Heart left ventricle (tissue), 13 donors: ENCODE results near the gene AKR1C3.

Source experiments
- POLR2A ChIP-seq, 2 donors: fragments of 450-650 bp; IDR thresholded peaks; one replicate each; pipeline ENCODE4 v1.6.1; 2017; ENCODE audit warnings: antibody characterized with exemption in 2 of 2, mild to moderate bottlenecking in 2 of 2, moderate library complexity in 2 of 2
- TF ChIP-seq, protein P1 (sequence below), 12 donors: fragments of 200-600 bp; sonication (generic) in 4 of 12; IDR thresholded peaks; one replicate each; pipeline versions ENCODE4 v1.5.0 to v1.8.0; 2018 to 2022; ENCODE audit warnings: antibody characterized with exemption in 12 of 12, mild to moderate bottlenecking in 5 of 12
- donor health status: ischemic (EF 13 %, LVEDD 7.1; RV severe dilation, severe dysfunction).
- donor health status: DM: no; HTN: yes; CAD: no.
- donor health status: DM: no; HTN: no; CAD: no.
- donor health status: ischemic (EF 25% LVEDD 6.9; RV normal size, moderate dysfunction).
- donor health status: ischemic (EF 25% LVEDD 5.7; RV mildly dilated, moderate dysfunction).
- donor health status: ischemic (EF 35%, LVEDD 5.7; RV mildly dilated, moderate dysfunction).
- donor health status: nonischemic (EF 11% LVEDD 7.7; RV severe dilation, severe dysfunction).
- donor health status: DM: yes; HTN: yes; CAD: no.
- donor health status: PGD.
- donor health status: ischemic (EF 29% LVEDD 5.4; RV normal size, mild dysfunction).
- donor health status: nonischemic (EF 23%, LVEDD 6.1; RV moderate dilation, normal function).

DNA sequence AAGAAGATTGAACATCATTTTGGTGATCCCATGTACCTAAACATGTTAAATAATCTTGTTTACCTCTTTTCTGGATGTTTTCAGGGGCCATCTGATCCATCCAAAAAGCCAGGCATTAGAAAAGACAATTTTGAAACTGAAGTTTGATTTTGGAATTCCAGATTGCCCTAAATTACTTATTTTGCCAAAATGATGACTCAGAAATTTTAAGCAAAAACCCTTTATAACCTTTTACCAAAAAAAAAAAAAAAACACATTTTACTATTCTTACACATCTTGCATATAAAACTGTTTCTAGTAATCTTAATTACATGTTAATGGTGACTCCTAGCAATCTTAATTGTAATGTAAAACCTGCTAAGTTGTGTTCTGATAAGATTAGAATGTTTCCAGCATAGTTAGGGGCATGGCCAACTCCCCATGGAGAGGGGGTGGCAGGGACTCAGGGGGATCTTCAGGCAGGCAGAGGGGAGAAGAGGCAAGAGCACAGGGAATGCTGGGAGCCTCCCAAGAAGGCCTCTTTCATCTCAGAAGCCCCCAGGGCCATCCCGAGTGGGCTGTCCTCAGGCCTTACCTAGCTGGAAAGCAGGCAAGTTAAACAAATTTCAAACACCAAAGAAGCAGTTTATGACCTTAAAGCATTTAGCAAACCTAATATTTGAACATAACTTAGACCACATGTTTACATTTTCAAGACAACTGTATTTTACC lies 25.8 kb upstream of the AKR1C3 start:
- no peak for TF ChIP-seq POLR2A (IDR thresholded peaks at IDR 0.05)
- TF ChIP-seq, protein P1, sequence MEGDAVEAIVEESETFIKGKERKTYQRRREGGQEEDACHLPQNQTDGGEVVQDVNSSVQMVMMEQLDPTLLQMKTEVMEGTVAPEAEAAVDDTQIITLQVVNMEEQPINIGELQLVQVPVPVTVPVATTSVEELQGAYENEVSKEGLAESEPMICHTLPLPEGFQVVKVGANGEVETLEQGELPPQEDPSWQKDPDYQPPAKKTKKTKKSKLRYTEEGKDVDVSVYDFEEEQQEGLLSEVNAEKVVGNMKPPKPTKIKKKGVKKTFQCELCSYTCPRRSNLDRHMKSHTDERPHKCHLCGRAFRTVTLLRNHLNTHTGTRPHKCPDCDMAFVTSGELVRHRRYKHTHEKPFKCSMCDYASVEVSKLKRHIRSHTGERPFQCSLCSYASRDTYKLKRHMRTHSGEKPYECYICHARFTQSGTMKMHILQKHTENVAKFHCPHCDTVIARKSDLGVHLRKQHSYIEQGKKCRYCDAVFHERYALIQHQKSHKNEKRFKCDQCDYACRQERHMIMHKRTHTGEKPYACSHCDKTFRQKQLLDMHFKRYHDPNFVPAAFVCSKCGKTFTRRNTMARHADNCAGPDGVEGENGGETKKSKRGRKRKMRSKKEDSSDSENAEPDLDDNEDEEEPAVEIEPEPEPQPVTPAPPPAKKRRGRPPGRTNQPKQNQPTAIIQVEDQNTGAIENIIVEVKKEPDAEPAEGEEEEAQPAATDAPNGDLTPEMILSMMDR (IDR thresholded peaks at IDR 0.05): no peak
